CD14-positive monocyte (primary cell): Measurements from ENCODE around the gene PRKCA. TPM values are rescaled to one million over a fixed set of nuclear protein-coding genes. Genes with fewer than 3 reads are reported as not detected.

Experiments
- DNase-seq, 3 donors: peaks; one replicate each; pipeline ENCODE4 v3.0.0-alpha.2; 2011 to 2022
- H2AFZ ChIP-seq: 2 replicates; pipeline ENCODE4 v1.6.0; 2012; ENCODE audit warnings: mild to moderate bottlenecking, low read depth, low read length, inconsistent platforms; ENCODE audit not compliant: insufficient read depth, poor library complexity, severe bottlenecking
- H3K27ac ChIP-seq, 2 donors: 1 replicate in 1 of 2; 2 replicates in 1 of 2; pipeline ENCODE4 v1.5.1; 2012 to 2013; ENCODE audit warnings: low read length in 2 of 2, control low read depth in 1 of 2, inconsistent platforms in 1 of 2, low read depth in 1 of 2, mild to moderate bottlenecking in 1 of 2
- H3K27me3 ChIP-seq, 2 donors: one replicate each; pipeline versions ENCODE4 v1.6.0 to v1.6.1; 2011 to 2013; ENCODE audit warnings: low read length in 2 of 2; ENCODE audit not compliant: control insufficient read depth in 2 of 2, insufficient read depth in 2 of 2
- H3K36me3 ChIP-seq, 2 donors: replicated peaks in 1 of 2; 1 replicate in 1 of 2; 2 replicates in 1 of 2; pipeline versions ENCODE4 v1.5.1 to v1.6.1; 2012 to 2013; ENCODE audit warnings: low read length in 2 of 2, control low read depth in 1 of 2, inconsistent platforms in 1 of 2, mild to moderate bottlenecking in 1 of 2; ENCODE audit not compliant: insufficient read depth in 2 of 2, control insufficient read depth in 1 of 2
- H3K4me1 ChIP-seq, 2 donors: 1 replicate in 1 of 2; 2 replicates in 1 of 2; pipeline versions ENCODE4 v1.5.1 to v1.6.1; 2012 to 2013; ENCODE audit warnings: low read length in 2 of 2, control low read depth in 1 of 2, inconsistent platforms in 1 of 2, mild to moderate bottlenecking in 1 of 2, moderate library complexity in 1 of 2; ENCODE audit not compliant: insufficient read depth in 2 of 2, control insufficient read depth in 1 of 2
- H3K4me2 ChIP-seq: replicated peaks from 2 replicates; pipeline ENCODE3; 2012; ENCODE audit warnings: low read length, moderate library complexity, mild to moderate bottlenecking; ENCODE audit not compliant: poor library complexity, severe bottlenecking; ENCODE audit errors: extremely low read depth
- H3K4me3 ChIP-seq, 3 experiments: fragments of 200-600 bp in 1 of 3; sonication (generic) in 1 of 3; replicated peaks in 1 of 3; 1 replicate in 2 of 3; 2 replicates in 1 of 3; pipeline ENCODE4 v1.5.1; 2011 to 2013; ENCODE audit warnings: low read length in 3 of 3, mild to moderate bottlenecking in 3 of 3, control low read depth in 2 of 3, low read depth in 2 of 3, inconsistent platforms in 1 of 3, moderate library complexity in 1 of 3
- H3K79me2 ChIP-seq: 2 replicates; pipeline ENCODE4 v1.6.0; 2012; ENCODE audit warnings: mild to moderate bottlenecking, control low read depth, inconsistent platforms, low read length, moderate library complexity; ENCODE audit not compliant: insufficient read depth
- H3K9ac ChIP-seq: 2 replicates; pipeline ENCODE4 v1.6.0; 2017; ENCODE audit warnings: low read length, mild to moderate bottlenecking; ENCODE audit not compliant: insufficient read depth, poor library complexity, severe bottlenecking
- H3K9me3 ChIP-seq, 2 donors: replicated peaks in 1 of 2; 1 replicate in 1 of 2; 2 replicates in 1 of 2; pipeline versions ENCODE4 v1.5.1 to v1.6.1; 2012 to 2013; ENCODE audit warnings: low read length in 2 of 2, control low read depth in 1 of 2; ENCODE audit not compliant: control insufficient read depth in 1 of 2, insufficient read depth in 1 of 2
- H4K20me1 ChIP-seq: 2 replicates; pipeline ENCODE4 v1.6.0; 2012; ENCODE audit warnings: mild to moderate bottlenecking, low read length, control low read depth, moderate library complexity; ENCODE audit not compliant: insufficient read depth
- H3K27ac Mint-ChIP-seq, 7 donors: one replicate each; pipeline ENCODE4 v1.8.0; 2020; ENCODE audit warnings: mild to moderate bottlenecking in 7 of 7, mixed read lengths in 7 of 7, moderate library complexity in 6 of 7, inconsistent platforms in 2 of 7
- H3K27me3 Mint-ChIP-seq, 3 donors: one replicate each; pipeline ENCODE4 v1.8.0; 2021 to 2022; ENCODE audit warnings: low read depth in 3 of 3, mild to moderate bottlenecking in 3 of 3, mixed read lengths in 3 of 3, moderate library complexity in 3 of 3, inconsistent platforms in 1 of 3
- H3K36me3 Mint-ChIP-seq, 2 donors: one replicate each; pipeline ENCODE4 v1.8.0; 2020; ENCODE audit warnings: mixed read lengths in 2 of 2, inconsistent platforms in 1 of 2, mild to moderate bottlenecking in 1 of 2
- H3K4me1 Mint-ChIP-seq: one replicate; pipeline ENCODE4 v1.8.0; 2020; ENCODE audit warnings: mild to moderate bottlenecking, mixed read lengths
- H3K4me3 Mint-ChIP-seq, 2 donors: one replicate each; pipeline ENCODE4 v1.8.0; 2020; ENCODE audit warnings: mild to moderate bottlenecking in 2 of 2, mixed read lengths in 2 of 2, moderate library complexity in 1 of 2
- H3K9me3 Mint-ChIP-seq, 7 donors: one replicate each; pipeline ENCODE4 v1.8.0; 2020 to 2022; ENCODE audit warnings: mixed read lengths in 7 of 7, mild to moderate bottlenecking in 6 of 7, moderate library complexity in 6 of 7, inconsistent platforms in 2 of 7
- WGBS: methylation state at CpG from one replicate; pipeline ENCODE4 v1.1.5; 2013; ENCODE audit warnings: missing lambda C conversion rate; ENCODE audit not compliant: insufficient coverage; 5-methylcytosine and 5-hydroxymethylcytosine counted together
- intact Hi-C, 2 donors: fragments of 100-400 bp; cut with micrococcal nuclease; formaldehyde crosslinking; loops; one replicate each; pipeline versions ENCODE4 v1.15.0 to v1.15.1; 2023
- polyA plus RNA-seq, 3 donors: library from polyadenylated mRNA; depleted of rRNA in 1 of 3; unstranded in 2 of 3; stranded (reverse) in 1 of 3; fragments of 300-500 nt in 2 of 3; fragments of >200 nt in 1 of 3; fragmentation: Illumina TruSeq in 2 of 3; gene quantifications; 1 replicate in 2 of 3; 2 replicates in 1 of 3; pipeline ENCODE4 v1.2.3, GENCODE V29; 2012 to 2021
- TF ChIP-seq, protein P1 (sequence below): fragments of 200-600 bp; IDR thresholded peaks from one replicate; pipeline ENCODE4 v1.8.0; 2022; ENCODE audit warnings: antibody characterized with exemption, mild to moderate bottlenecking

PRKCA gene
- polyA plus RNA-seq, 3 donors: 0.22 to 7.1 (median 0.30) TPM

DNA sequence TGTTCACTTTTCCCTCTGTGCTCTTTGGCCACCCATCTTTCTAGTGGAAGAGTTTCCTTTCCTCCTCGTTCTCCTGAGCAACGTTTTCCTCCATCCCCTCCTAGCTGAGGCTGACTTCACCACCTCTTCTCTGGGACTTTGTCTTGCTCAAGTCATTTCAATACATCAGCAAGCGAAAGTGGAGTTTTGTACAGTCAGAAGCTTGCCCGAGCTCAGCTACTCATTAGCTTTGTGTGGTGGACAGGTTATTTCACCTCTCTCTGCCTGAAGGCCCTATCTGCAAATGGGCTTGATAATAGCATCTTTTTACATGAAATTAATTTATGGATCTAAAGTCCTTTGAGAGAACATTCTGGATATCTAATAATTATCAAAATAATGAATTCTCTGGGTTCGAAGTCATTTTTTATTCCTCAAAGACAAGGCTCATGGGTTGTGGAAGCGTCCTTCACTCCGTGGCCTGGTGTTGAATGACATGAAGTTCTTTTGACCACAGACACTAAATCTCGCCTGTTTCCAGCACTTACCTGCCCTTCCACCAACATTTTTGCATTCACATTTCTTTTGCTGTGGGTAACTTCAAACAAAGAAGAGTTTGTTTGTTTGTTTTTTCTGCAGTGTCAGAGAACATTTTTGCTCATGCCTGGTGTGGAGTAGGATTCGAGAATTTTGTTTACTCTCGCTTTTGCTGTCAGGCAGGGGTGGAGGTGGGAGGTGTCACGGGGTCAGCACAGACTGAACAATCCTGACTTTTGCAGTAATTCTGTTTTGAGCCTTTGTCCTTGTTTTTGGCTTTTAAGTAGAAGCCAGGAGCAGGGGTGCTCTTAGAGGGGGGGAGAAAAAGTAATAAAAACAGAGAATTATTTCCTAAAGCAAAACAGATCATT, 377.5 kb downstream of the PRKCA start:
- Mint-ChIP-seq H3K9me3 (peaks cover 0 to 8% (median 3%) of the 10 kb centered on the region in 7 donors), H3K4me3 (no peak overlapping the region), H3K4me1 (no peaks in the 10 kb centered on the region), H3K27me3 (peaks cover 0 to 1% (median 0%) of the 10 kb centered on the region in 3 donors), H3K27ac (no peak overlapping the region), H3K36me3 (peaks cover 11 to 15% of the 10 kb centered on the region in 2 donors)
- Histone ChIP-seq H3K4me1 (no peaks in the 10 kb centered on the region), H4K20me1 (no peaks in the 10 kb centered on the region), H3K9me3 (peaks cover 0 to 4% of the 10 kb centered on the region in 2 donors), H3K4me3 (no peak overlapping the region), H3K9ac (no peak overlapping the region), H3K79me2 (no peaks in the 10 kb centered on the region), H3K36me3 (no peaks in the 10 kb centered on the region), H3K4me2 (no peak overlapping the region), H3K27ac (no peak overlapping the region), H3K27me3 (no peaks in the 10 kb centered on the region), H2AFZ (no peak overlapping the region)
- intact Hi-C loops: no loop called here
- DNase-seq: no peak
- WGBS: 100% methylated on average over 3 of the region's 11 CpGs
- TF ChIP-seq, protein P1, sequence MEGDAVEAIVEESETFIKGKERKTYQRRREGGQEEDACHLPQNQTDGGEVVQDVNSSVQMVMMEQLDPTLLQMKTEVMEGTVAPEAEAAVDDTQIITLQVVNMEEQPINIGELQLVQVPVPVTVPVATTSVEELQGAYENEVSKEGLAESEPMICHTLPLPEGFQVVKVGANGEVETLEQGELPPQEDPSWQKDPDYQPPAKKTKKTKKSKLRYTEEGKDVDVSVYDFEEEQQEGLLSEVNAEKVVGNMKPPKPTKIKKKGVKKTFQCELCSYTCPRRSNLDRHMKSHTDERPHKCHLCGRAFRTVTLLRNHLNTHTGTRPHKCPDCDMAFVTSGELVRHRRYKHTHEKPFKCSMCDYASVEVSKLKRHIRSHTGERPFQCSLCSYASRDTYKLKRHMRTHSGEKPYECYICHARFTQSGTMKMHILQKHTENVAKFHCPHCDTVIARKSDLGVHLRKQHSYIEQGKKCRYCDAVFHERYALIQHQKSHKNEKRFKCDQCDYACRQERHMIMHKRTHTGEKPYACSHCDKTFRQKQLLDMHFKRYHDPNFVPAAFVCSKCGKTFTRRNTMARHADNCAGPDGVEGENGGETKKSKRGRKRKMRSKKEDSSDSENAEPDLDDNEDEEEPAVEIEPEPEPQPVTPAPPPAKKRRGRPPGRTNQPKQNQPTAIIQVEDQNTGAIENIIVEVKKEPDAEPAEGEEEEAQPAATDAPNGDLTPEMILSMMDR: no peak

DNA sequence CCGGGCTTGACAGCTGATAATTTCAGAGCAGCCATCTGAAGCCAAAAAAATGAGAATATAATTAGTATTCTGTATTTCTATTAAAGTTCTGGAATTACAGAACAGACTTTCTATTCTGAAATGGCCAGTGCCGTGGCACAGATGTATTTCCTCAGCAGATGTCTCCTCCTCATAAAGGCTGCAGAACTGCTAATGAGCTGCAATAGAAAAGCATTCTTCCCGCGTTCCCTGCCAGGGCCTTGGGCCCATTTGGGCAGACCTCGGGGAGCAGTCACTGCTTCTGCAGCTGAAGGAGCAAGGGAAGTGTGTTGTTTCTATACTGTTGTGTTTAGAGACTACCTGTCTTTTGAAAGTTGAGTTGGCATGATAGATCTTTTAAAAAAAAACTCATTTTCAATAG, 379.9 kb downstream of the PRKCA start:
- Mint-ChIP-seq H3K9me3 (peaks cover 0 to 7% (median 3%) of the 10 kb centered on the region in 7 donors), H3K27ac (no peak overlapping the region), H3K27me3 (peaks cover 0 to 1% (median 0%) of the 10 kb centered on the region in 3 donors), H3K4me3 (no peak overlapping the region), H3K36me3 (peaks cover 12% of the 10 kb centered on the region in 2 donors), H3K4me1 (no peaks in the 10 kb centered on the region)
- Histone ChIP-seq H3K4me1 (no peaks in the 10 kb centered on the region), H3K27ac (no peak overlapping the region), H3K9ac (no peak overlapping the region), H3K9me3 (peaks cover 0 to 4% of the 10 kb centered on the region in 2 donors), H3K79me2 (no peaks in the 10 kb centered on the region), H2AFZ (no peak overlapping the region), H3K27me3 (no peaks in the 10 kb centered on the region), H4K20me1 (no peaks in the 10 kb centered on the region), H3K4me2 (no peak overlapping the region), H3K36me3 (peaks cover 6 to 11% of the 10 kb centered on the region in 2 donors), H3K4me3 (no peak overlapping the region)
- TF ChIP-seq, protein P1: no peak
- 96% methylated on average over 3 of the region's 5 CpGs for WGBS
- DNase-seq: no peak
- intact Hi-C loops: no loop called here
